SK-N-MC (cell line): ENCODE results near the gene TBL1X.

Source experiments
- EZH2 ChIP-seq: fragments of 200-600 bp; sonication (generic); IDR thresholded peaks from one replicate; pipeline ENCODE4 v1.6.1; 2017; ENCODE audit warnings: antibody characterized with exemption
- FOXP2 ChIP-seq: optimal IDR thresholded peaks from 2 replicates; pipeline ENCODE3; 2011; ENCODE audit warnings: mild to moderate bottlenecking, moderate library complexity; ENCODE audit not compliant: insufficient read depth; ENCODE audit errors: extremely low read length, control extremely low read depth
- POLR2AphosphoS5 ChIP-seq: IDR thresholded peaks from 2 replicates; pipeline ENCODE4 v1.6.1; 2012; ENCODE audit warnings: mild to moderate bottlenecking, low read depth, low read length, borderline replicate concordance

DNA sequence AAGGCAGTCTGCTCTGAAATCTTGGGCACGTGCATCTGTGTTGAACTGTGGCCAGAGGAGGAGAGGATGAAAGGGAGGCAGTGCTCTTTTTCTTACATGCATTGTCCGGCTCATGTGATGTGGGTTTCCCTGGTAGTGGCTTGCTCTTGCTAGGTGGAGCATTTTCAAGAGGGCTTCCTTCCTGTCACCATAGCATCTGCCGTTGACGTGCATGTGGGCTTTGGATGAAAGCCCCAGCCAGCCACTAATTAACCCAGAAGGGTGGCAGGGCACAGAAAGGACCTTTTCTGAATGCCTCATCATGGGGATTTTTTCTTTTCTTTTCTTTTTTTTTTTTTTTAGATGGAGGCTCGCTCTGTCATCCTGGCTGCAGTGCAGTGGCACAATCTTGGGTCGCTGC, 179.5 kb downstream of the TBL1X start:
- TF ChIP-seq POLR2AphosphoS5, result no peak
- TF ChIP-seq EZH2, result no peak
- no peak for TF ChIP-seq FOXP2
